Measurements from ENCODE around the gene FIGNL2. TPM values are rescaled to one million over a fixed set of nuclear protein-coding genes. Genes with fewer than 3 reads are reported as not detected.
A peak's percentile ranks its signal among the peaks of the same experiment; 100 is the strongest.

Gene FIGNL2
- total and polyA plus RNA-seq, 4 donors: 0.06 to 0.70 (median 0.33) TPM

- TF ChIP-seq NR2F2 (IDR thresholded peaks at IDR 0.05): no peak
Measured at GRCh38 chr12:51896236-51896635, 47.7 kb upstream of the FIGNL2 start (continued).

GRCh38 chr12:51895378-51896135, 47.0 kb upstream of the FIGNL2 start:
- H3K9ac ChIP-seq (ENCODE audit: low read depth in 1 of 2, low read length in 2 of 2): no peak overlapping the region
- H3K4me3 ChIP-seq (ENCODE audit: low read depth in 1 of 3, low read length in 3 of 3): no peak overlapping the region
- no peak for DNase-seq (ENCODE audit: low spot score)
- H3K4me1 ChIP-seq (ENCODE audit: control insufficient read depth in 4 of 4, insufficient read depth in 4 of 4, low read length in 3 of 4): peaks cover 0 to 3% (median 0%) of the 10 kb centered on the region in 4 donors
- WGBS: 84% methylated on average over 8 of the region's 8 CpGs
- no peaks in the 10 kb centered on the region for H3K36me3 ChIP-seq (ENCODE audit: control insufficient read depth in 4 of 4, insufficient read depth in 3 of 4, low read depth in 1 of 4, low read length in 3 of 4)
- no peaks in the 10 kb centered on the region for H3K27me3 ChIP-seq (ENCODE audit: control insufficient read depth in 4 of 4, insufficient read depth in 4 of 4, low read length in 3 of 4)
- no peaks in the 10 kb centered on the region for H3K9me3 ChIP-seq (ENCODE audit: control insufficient read depth in 4 of 4, low read length in 3 of 4)
- no peak overlapping the region for H3K27ac ChIP-seq (ENCODE audit: low read depth in 1 of 2, low read length in 2 of 2)
- no peak for TF ChIP-seq REST (IDR thresholded peaks at IDR 0.05)
- TF ChIP-seq SP1 (IDR thresholded peaks at IDR 0.05): no peak
- no peak for TF ChIP-seq JUND (IDR thresholded peaks at IDR 0.05)
- no peak for TF ChIP-seq EGR1 (IDR thresholded peaks at IDR 0.05; ENCODE audit: low read depth in 2 of 2)
- TF ChIP-seq RXRA (IDR thresholded peaks at IDR 0.05): no peak
- TF ChIP-seq ZBTB33 (IDR thresholded peaks at IDR 0.05): no peak
- TF ChIP-seq HNF4G (IDR thresholded peaks at IDR 0.05): no peak
- TF ChIP-seq RAD21 (IDR thresholded peaks at IDR 0.05): no peak
- TF ChIP-seq HNF4A (conservative IDR thresholded peaks at IDR 0.05): no peak
- no peak for TF ChIP-seq FOXA2 (IDR thresholded peaks at IDR 0.05)
- no peak for TF ChIP-seq TAF1 (conservative IDR thresholded peaks at IDR 0.05)
- TF ChIP-seq FOXA1 (IDR thresholded peaks at IDR 0.05): no peak

GRCh38 chr12:51893786-51894185, 45.3 kb upstream of the FIGNL2 start:
- Histone ChIP-seq H3K4me1 (ENCODE audit: control insufficient read depth in 4 of 4, insufficient read depth in 4 of 4, low read length in 3 of 4) (peaks cover 0 to 3% (median 0%) of the 10 kb centered on the region in 4 donors), H3K9me3 (ENCODE audit: control insufficient read depth in 4 of 4, low read length in 3 of 4) (no peaks in the 10 kb centered on the region), H3K27ac (ENCODE audit: low read depth in 1 of 2, low read length in 2 of 2) (no peak overlapping the region), H3K27me3 (ENCODE audit: control insufficient read depth in 4 of 4, insufficient read depth in 4 of 4, low read length in 3 of 4) (no peaks in the 10 kb centered on the region), H3K36me3 (ENCODE audit: control insufficient read depth in 4 of 4, insufficient read depth in 3 of 4, low read depth in 1 of 4, low read length in 3 of 4) (no peaks in the 10 kb centered on the region), H3K9ac (ENCODE audit: low read depth in 1 of 2, low read length in 2 of 2) (peak overlapping the region in 1 of 2 donors; percentile 18), H3K4me3 (ENCODE audit: low read depth in 1 of 3, low read length in 3 of 3) (no peak overlapping the region)
- no peak for DNase-seq (ENCODE audit: low spot score)
- 87% methylated on average over 6 of the region's 6 CpGs for WGBS
- TF ChIP-seq HNF4A (conservative IDR thresholded peaks at IDR 0.05): no peak
- TF ChIP-seq RXRA (IDR thresholded peaks at IDR 0.05): no peak
- no peak for TF ChIP-seq ZBTB33 (IDR thresholded peaks at IDR 0.05)
- no peak for TF ChIP-seq YY1 (IDR thresholded peaks at IDR 0.05)
- TF ChIP-seq REST (IDR thresholded peaks at IDR 0.05): no peak
- no peak for TF ChIP-seq NR2F2 (IDR thresholded peaks at IDR 0.05)
- TF ChIP-seq JUND (IDR thresholded peaks at IDR 0.05): no peak
- TF ChIP-seq RAD21 (IDR thresholded peaks at IDR 0.05): no peak
- no peak for TF ChIP-seq ATF3 (IDR thresholded peaks at IDR 0.05)
- TF ChIP-seq GABPA (IDR thresholded peaks at IDR 0.05 in 1 of 2, conservative IDR thresholded peaks at IDR 0.05 in 1 of 2): no peak
- TF ChIP-seq FOXA1 (IDR thresholded peaks at IDR 0.05): no peak
- no peak for TF ChIP-seq EGR1 (IDR thresholded peaks at IDR 0.05; ENCODE audit: low read depth in 2 of 2)
